GM12873 (cell line): ENCODE measurements around the gene DPH6.

Source experiments
- CTCF ChIP-seq: IDR thresholded peaks from 2 replicates; pipeline ENCODE4 v1.5.1; 2012; ENCODE audit warnings: low read depth, mild to moderate bottlenecking, moderate library complexity, low read length, control low read depth; ENCODE audit not compliant: insufficient read depth; ENCODE audit errors: missing control alignments

The DPH6 gene

GRCh38 chr15:35540885-35541284, 5.1 kb downstream of the DPH6 start:
- TF ChIP-seq CTCF, result no peak

GRCh38 chr15:35540021-35540420, 5.9 kb downstream of the DPH6 start:
- TF ChIP-seq CTCF, result no peak

GRCh38 chr15:35535365-35535916, 10.5 kb downstream of the DPH6 start:
- TF ChIP-seq CTCF, result no peak

- TF ChIP-seq CTCF, result no peak
These were observed 12.5 kb downstream of the DPH6 start for GRCh38 chr15:35533130-35534110.

- TF ChIP-seq CTCF, result no peak
These were observed 15.3 kb downstream of the DPH6 start for GRCh38 chr15:35530698-35531097.

- TF ChIP-seq CTCF, result no peak
These were observed 16.2 kb downstream of the DPH6 start for GRCh38 chr15:35529784-35530183.

- TF ChIP-seq CTCF, result no peak
These were observed 23.9 kb downstream of the DPH6 start for GRCh38 chr15:35522061-35522460.
